Hepatocyte (in vitro differentiated cells): ENCODE results near the gene KRT38. TPM values are rescaled to one million over a fixed set of nuclear protein-coding genes. Genes with fewer than 3 reads are reported as not detected.

Experiments
- DNase-seq: peaks from one replicate; pipeline ENCODE4 v3.0.0-alpha.2; 2016; ENCODE audit warnings: low spot score
- H2AFZ ChIP-seq: fragments of 200-600 bp; sonication (generic); 2 replicates; pipeline ENCODE4 v1.6.0; 2016; ENCODE audit warnings: antibody characterized with exemption, mild to moderate bottlenecking
- H3K27ac ChIP-seq: fragments of 200-600 bp; sonication (generic); 2 replicates; pipeline ENCODE4 v1.5.1; 2016; ENCODE audit warnings: mild to moderate bottlenecking
- H3K27me3 ChIP-seq: fragments of 200-600 bp; sonication (generic); 2 replicates; pipeline ENCODE4 v1.6.1; 2016
- H3K36me3 ChIP-seq: fragments of 200-600 bp; sonication (generic); replicated peaks from 2 replicates; pipeline ENCODE4 v1.5.1; 2016; ENCODE audit warnings: low read depth; ENCODE audit not compliant: insufficient read depth
- H3K4me1 ChIP-seq: fragments of 200-600 bp; sonication (generic); 2 replicates; pipeline ENCODE4 v1.5.1; 2016; ENCODE audit warnings: mild to moderate bottlenecking, moderate library complexity; ENCODE audit not compliant: insufficient read depth
- H3K4me2 ChIP-seq: fragments of 200-600 bp; sonication (generic); 2 replicates; pipeline ENCODE4 v1.6.0; 2016
- H3K4me3 ChIP-seq: fragments of 200-600 bp; sonication (generic); 2 replicates; pipeline ENCODE4 v1.5.1; 2016; ENCODE audit warnings: mild to moderate bottlenecking
- H3K79me2 ChIP-seq: fragments of 200-600 bp; sonication (generic); 2 replicates; pipeline ENCODE4 v1.6.0; 2017; ENCODE audit warnings: mild to moderate bottlenecking
- H3K9me2 ChIP-seq: fragments of 200-600 bp; sonication (generic); replicated peaks from 2 replicates; pipeline ENCODE4 v1.6.0; 2017; ENCODE audit warnings: mild to moderate bottlenecking; ENCODE audit not compliant: insufficient read depth
- H3K9me3 ChIP-seq: fragments of 200-600 bp; sonication (generic); 2 replicates; pipeline ENCODE4 v1.5.1; 2016; ENCODE audit warnings: low read depth, mild to moderate bottlenecking
- H4K20me1 ChIP-seq: fragments of 200-600 bp; sonication (generic); 2 replicates; pipeline ENCODE4 v1.6.0; 2016; ENCODE audit warnings: mild to moderate bottlenecking; ENCODE audit not compliant: insufficient read depth, poor library complexity, severe bottlenecking
- EZH2 ChIP-seq: fragments of 200-600 bp; sonication (generic); IDR thresholded peaks from 2 replicates; pipeline ENCODE4 v1.6.1; 2016; ENCODE audit warnings: antibody characterized with exemption, mild to moderate bottlenecking, borderline replicate concordance
- EZH2phosphoT487 ChIP-seq: fragments of 200-600 bp; sonication (generic); IDR thresholded peaks from one replicate; pipeline ENCODE4 v1.6.1; 2018; ENCODE audit warnings: antibody characterized with exemption, mild to moderate bottlenecking, low read depth, moderate library complexity; ENCODE audit not compliant: unreplicated experiment, severe bottlenecking
- WGBS: methylation state at CpG from one replicate; pipeline ENCODE4 v1.1.6; 2016; ENCODE audit warnings: low lambda C conversion rate; ENCODE audit errors: missing lambda C conversion rate; 5-methylcytosine and 5-hydroxymethylcytosine counted together
- polyA plus RNA-seq: library from polyadenylated mRNA; unstranded; fragments of >200 nt; fragmentation: Nextera tagmentation; extraction: Ambion mirVana; gene quantifications from 2 replicates; pipeline ENCODE4 v1.2.1, GENCODE V29; 2016
- total RNA-seq: library from RNA; depleted of rRNA; stranded (reverse); fragments of >200 nt; gene quantifications from 2 replicates; pipeline ENCODE4 v1.2.3, GENCODE V29; 2014
- TF ChIP-seq, protein P1 (sequence below): fragments of 200-600 bp; sonication (generic); IDR thresholded peaks from 2 replicates; pipeline ENCODE4 v1.5.1; 2016; ENCODE audit warnings: antibody characterized with exemption, mild to moderate bottlenecking; ENCODE audit not compliant: poor library complexity

The KRT38 gene
- total and polyA plus RNA-seq, 2 experiments from 2014 or later, result not detected

DNA sequence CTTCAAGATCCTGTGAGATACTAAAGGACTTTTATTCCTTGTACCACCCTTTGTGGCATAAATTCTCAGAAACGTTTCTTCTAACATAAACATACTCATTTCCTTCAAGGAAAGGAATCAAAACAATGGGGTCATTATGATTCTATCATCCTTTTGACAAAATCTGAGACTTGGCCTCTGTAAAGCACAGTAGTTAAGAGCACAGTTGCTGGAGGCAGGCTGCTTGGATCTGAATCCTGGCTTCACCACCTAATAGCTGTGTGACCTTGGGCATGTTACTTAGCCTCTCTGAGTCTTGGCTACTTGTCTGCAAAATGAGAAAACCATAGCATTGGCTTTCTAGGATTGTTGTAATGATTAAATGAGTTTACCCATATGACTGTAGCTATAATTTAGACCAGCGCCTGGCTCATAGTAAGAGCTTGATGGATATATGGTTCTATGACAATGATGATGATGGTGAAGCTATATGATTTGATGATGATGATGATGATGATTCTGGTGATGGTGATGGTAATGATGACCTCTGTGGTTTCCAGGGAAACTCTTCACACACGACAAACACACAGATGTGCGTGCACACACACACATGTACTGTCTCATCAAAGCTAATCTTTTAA, 37.3 kb downstream of the KRT38 start:
- H3K4me2 ChIP-seq, result no peak overlapping the region
- H4K20me1 ChIP-seq, result no peaks in the 10 kb centered on the region
- no peaks in the 10 kb centered on the region for H3K27me3 ChIP-seq
- WGBS, result 76% methylated on average over 4 of the region's 4 CpGs
- no peak overlapping the region for H3K27ac ChIP-seq
- no peaks in the 10 kb centered on the region for H3K9me2 ChIP-seq
- DNase-seq, result no peak
- peaks cover 6% of the 10 kb centered on the region for H3K4me1 ChIP-seq
- no peak overlapping the region for H2AFZ ChIP-seq
- TF ChIP-seq EZH2 (no peak), EZH2phosphoT487 (no peak)
- TF ChIP-seq, protein P1, sequence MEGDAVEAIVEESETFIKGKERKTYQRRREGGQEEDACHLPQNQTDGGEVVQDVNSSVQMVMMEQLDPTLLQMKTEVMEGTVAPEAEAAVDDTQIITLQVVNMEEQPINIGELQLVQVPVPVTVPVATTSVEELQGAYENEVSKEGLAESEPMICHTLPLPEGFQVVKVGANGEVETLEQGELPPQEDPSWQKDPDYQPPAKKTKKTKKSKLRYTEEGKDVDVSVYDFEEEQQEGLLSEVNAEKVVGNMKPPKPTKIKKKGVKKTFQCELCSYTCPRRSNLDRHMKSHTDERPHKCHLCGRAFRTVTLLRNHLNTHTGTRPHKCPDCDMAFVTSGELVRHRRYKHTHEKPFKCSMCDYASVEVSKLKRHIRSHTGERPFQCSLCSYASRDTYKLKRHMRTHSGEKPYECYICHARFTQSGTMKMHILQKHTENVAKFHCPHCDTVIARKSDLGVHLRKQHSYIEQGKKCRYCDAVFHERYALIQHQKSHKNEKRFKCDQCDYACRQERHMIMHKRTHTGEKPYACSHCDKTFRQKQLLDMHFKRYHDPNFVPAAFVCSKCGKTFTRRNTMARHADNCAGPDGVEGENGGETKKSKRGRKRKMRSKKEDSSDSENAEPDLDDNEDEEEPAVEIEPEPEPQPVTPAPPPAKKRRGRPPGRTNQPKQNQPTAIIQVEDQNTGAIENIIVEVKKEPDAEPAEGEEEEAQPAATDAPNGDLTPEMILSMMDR, result no peak
- no peaks in the 10 kb centered on the region for H3K79me2 ChIP-seq
- H3K9me3 ChIP-seq, result no peaks in the 10 kb centered on the region
- H3K36me3 ChIP-seq, result no peaks in the 10 kb centered on the region
- H3K4me3 ChIP-seq, result no peak overlapping the region

DNA sequence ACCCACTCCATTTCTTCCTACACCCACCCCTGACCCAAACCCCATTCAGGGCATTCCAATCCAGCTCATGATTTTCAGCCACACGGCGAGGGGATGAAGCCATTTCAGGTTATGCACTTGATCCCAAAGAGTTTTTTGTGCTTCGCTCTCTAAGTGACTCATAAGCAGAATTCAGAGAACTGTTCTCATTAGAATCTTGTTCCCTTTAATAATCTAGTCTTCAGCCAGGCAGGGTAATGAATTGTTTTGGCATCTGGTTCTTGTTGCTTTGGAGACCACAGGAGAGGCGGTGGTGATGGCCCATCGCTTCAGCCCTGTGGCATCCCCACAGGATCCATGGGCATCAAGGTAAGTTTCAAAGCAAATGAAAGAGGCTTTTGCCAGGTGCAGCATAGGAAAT, 38.6 kb downstream of the KRT38 start:
- Histone ChIP-seq H3K9me3 (no peaks in the 10 kb centered on the region), H3K27ac (no peak overlapping the region), H3K9me2 (no peaks in the 10 kb centered on the region), H3K79me2 (no peaks in the 10 kb centered on the region), H4K20me1 (no peaks in the 10 kb centered on the region), H3K4me3 (no peak overlapping the region), H3K27me3 (no peaks in the 10 kb centered on the region), H3K4me2 (no peak overlapping the region), H2AFZ (no peak overlapping the region), H3K36me3 (no peaks in the 10 kb centered on the region), H3K4me1 (peaks cover 6% of the 10 kb centered on the region)
- no peak for DNase-seq
- TF ChIP-seq EZH2phosphoT487 (no peak), EZH2 (no peak)
- TF ChIP-seq, protein P1, result no peak
- WGBS, result 96% methylated on average over 5 of the region's 5 CpGs

DNA sequence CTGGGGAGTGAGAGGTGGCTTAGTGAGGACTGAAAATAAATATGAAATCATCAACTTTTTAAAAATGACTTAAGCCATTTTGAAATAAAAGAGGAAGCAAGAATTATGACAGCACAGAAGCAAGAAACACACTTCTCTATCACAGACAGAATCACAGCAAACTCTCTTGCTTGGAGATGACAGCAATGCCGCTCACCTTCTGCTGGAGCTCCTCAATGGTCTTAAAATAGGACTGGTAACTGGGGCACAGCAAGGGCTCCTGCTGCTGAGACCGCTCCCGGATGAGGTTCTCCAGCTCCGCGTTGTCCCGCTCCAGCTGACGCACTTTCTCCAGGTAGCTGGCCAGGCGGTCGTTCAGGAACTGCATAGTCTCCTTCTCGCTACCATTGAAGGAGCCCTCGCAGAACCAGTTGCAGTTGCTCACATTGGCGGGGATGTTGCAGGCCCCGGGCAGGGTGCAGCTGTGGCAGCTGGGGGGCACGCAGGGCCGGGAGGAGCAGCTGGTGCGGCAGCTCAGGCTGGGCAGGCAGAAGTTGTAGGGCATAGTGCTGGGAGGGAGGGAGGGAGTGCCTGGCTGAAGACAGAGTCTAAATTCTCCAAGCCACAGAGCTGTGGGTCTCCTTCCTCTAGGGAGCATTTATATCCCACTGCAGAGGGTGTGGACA, 43.7 kb downstream of the KRT38 start, which contains the start of gene KRT31:
Gene KRT31, minus strand, starts transcription at position 613 of the 665 bp plus-strand sequence. Its CDS starts 69 bp downstream, at position 544.
- H3K9me2 ChIP-seq, result no peaks in the 10 kb centered on the region
- no peak within 1 kb of the TSS for H3K4me2 ChIP-seq
- H3K36me3 ChIP-seq, result no peaks in the 10 kb centered on the region
- no peaks in the 10 kb centered on the region for H4K20me1 ChIP-seq
- no peaks in the 10 kb centered on the region for H3K4me1 ChIP-seq
- H2AFZ ChIP-seq, result no peak within 1 kb of the TSS
- no peaks in the 10 kb centered on the region for H3K79me2 ChIP-seq
- no peaks in the 10 kb centered on the region for H3K9me3 ChIP-seq
- TF ChIP-seq EZH2, result no peak
- TF ChIP-seq, protein P1, result no peak
- no peak within 1 kb of the TSS for H3K4me3 ChIP-seq
- WGBS, result 91% methylated on average over 16 of the region's 16 CpGs
- H3K27ac ChIP-seq, result no peak within 1 kb of the TSS
- no peaks in the 10 kb centered on the region for H3K27me3 ChIP-seq
- DNase-seq, result no peak
